Fibroblast of peridontal ligament (primary cell): ENCODE measurements around the gene GOLGA2.

Source experiments
- DNase-seq: peaks from one replicate; pipeline ENCODE4 v3.0.0-alpha.2; 2010; ENCODE audit errors: extremely low read depth

GOLGA2 gene

DNA sequence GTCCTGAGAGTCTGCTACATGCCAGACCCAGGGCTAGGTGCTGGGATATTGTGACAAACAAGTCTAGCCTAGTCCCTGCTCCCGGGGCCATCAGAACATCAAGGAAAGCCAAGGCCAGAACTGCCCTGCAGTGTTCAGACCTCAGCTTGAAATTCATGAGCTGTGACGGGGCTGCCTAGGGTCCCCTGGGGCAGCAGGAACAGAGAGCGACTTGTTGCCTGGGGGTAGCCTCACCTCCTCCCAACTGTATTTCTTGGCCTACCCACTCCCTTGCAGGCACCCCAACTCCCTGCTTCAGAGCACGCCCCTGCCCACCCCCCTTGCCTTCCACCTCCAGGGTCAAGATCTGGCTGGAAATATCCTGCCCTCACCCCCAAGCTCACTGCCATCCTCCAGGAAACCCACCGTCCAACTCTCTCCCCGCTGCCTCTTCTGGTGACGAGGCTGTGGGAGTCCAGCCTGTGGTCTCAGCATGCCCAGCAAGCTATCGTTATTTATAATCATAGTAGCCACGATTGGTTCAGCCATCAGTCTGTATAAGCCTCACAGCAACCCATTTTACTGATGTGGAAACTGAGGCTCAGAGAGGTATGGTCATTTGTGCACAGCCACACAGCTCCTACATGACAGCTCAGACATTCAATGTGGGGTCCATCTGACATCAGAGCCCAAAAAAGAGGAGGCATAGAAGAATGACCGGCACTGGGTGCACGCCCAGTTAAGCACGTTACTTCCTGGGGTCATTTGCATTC is 61.9 kb downstream of the GOLGA2 start:
- DNase-seq: no peak

DNA sequence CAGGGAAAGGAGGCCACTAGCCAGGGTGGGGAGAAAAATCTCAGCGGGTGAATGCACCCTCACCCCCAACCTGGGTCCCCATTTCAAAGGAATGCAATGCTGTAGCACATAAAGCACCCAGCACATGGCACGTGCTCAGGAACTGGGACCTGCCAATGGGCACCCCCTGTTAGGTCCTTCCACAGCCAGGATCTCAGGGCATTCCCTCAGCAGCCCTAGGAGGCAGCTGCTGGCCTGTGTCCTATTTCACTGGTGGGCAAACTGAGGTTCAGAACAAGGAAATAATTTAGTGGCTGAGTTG is 63.9 kb downstream of the GOLGA2 start:
- DNase-seq: no peak

DNA sequence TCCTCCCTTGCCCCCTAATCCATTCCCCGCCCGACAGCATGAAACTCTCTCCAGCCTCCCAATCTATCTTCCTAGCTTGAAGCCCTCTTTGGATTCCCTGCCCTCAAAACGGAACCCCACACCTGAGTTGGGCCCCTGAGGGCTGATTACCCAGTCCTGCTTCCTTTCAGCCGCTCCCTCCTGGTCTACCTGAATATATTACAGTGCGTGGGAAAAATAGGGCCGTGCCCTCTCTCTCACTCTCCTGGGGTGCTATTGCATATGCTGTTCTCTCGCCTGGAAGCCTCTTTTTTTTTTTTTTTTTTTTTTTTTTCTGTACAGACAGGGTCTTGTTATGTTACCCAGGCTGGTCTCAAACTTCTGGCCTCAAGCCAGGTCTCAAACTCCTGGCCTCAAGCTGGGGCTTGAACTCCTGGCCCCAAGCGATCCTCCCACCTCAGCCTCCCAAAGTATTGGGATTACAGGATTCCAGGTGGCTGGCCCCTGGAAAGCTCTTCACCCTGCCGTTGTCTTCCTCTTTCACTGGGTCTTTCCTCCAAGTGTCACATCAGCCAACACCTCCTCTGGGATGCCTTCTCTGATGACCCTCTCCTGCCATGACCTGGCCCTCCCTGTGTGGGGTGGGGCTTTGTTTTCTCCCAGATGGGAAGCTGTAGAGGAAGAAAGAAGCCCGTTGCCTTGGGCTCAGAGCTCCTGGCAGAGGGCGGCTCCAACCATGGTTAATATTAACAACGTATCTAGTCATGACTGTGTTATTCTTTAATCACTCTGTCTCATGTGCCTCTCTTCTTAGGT is 64.4 kb downstream of the GOLGA2 start:
- DNase-seq: no peak

DNA sequence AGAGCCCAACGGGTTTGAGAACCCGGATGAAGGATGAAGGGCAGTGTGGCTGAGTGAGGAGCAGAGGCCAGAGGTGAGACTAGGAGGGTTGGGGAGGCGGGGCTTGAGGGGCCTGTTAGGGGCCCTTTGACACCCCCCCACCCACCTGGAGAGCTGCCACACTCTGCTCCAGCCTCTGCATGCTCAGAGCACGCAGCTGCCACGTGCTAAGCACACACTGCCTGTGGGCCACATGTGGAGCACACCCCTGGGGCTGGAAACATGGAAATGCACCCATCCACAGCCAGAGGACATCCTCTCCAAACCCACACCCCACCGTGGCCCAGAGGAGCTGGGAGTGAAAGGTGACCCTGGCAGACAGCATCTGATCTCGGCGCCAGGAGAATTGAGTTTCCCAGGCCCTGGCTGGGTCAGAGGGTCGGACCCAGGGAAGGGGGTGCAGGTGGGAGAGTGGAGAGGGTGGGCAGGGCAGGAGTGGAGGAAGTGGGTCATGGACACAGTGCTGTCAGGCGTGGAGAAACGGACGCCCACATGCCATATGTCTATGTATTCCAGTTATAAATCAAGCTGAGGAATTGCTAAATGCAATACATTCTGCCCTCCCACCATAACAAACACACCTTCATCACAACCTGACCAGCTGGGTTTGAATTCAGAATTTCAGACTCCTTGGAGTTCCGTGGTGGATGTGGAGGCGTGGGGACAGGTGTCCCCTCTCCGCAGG is 66.7 kb downstream of the GOLGA2 start:
- DNase-seq: no peak

DNA sequence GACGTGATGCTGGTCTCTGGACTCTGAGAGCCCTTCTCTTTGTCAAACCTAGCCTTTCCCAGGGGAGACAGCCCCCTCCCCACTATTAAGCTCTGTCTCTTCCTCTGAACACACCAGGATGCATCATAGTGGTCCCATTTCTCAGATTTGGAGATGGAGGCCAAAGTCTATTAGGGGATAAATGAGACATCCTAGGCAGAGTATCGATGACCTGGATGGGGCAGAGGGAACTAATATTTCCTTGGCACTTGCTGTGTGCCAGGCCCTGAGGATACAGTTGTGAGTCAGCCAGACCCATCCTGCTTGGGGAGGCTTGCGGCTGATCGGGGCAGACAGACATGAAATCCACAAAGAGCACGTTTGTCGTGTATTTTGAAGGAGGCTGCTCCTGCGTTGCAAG is 67.4 kb downstream of the GOLGA2 start:
- no peak for DNase-seq

DNA sequence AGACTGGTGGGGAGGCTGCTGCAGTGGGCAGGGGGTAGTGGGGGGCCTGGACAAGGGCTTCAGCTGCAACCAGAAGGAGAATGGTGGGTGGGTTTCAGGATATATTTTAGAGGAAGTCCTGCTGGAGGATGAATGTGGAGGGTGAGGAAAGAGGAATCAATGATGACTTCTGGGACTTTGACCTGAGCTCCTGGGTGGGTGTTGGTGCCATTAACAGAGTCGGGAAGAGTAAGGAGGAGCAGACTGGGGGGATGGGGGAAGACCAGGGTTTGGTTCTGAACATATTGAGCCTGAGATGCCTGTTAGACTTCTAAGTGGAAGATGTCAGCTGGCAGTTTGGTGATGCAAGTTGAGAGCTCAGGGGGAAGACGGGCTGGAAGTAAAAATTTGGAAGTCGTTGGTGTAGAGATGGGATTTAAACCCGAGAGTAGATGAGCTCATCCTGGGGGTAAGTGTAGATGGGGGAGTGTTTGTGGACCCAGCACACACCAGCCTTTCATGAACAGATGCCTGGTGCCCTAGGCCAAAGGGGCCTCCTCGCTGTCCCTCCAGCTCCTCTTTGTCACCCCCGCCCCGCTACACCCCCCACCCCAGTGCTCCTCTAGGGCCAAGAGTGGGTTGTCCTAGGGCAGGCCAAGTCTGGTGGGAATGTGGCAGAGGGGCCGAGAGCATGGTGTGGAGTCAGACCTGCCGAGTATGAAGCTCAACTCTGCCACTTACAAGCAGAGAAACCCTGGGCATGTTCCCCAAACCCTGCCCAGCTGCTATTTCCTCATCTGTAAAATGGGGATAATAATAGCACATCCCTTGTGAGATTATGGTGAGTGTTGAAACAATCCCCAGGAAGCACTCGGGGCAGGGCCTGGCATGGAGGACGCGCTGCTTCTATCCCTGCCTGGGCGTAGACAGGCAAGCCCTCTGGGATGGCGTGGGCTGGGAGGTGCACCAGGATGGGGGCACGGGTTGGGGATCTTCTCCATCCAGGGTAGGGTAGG is 68.6 kb downstream of the GOLGA2 start:
- no peak for DNase-seq

DNA sequence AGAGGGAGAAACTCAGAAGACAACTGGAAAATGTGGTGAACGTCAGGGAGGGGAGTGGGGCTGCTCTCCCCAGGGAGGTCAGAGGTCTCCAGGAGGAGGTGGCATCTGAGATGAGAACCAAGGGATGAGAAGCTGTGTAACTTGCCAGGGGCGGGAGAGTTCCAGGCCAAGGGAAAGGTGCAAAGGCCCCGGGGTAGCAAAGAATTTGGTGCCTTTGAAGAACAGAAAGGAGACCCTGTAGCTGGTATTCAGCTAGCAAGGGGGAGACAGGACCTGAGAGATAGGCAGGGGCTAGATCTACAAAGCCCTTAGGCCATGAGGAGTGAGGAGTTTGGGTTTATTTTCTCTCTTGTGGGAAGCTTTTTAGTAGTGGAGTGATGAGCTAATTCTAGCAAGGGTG is 69.3 kb downstream of the GOLGA2 start:
- no peak for DNase-seq
